ENCODE results near the gene LEMD2. TPM values are rescaled to one million over a fixed set of nuclear protein-coding genes. Genes with fewer than 3 reads are reported as not detected.
A peak's percentile ranks its signal among the peaks of the same experiment; 100 is the strongest.

LEMD2 gene
- total RNA-seq, 1 experiment from 2014 or later = 54.6 TPM

- in situ Hi-C loops (cut with HindIII; ENCODE audit: low pct_unique_long_range_greater_than_20kb, low sequenced_read_pairs) = no loop called here
- no peak for DNase-seq (ENCODE audit: low read depth, low spot score)
Measured at GRCh38 chr6:33784787-33785186, 4.1 kb downstream of the LEMD2 start.

DNA sequence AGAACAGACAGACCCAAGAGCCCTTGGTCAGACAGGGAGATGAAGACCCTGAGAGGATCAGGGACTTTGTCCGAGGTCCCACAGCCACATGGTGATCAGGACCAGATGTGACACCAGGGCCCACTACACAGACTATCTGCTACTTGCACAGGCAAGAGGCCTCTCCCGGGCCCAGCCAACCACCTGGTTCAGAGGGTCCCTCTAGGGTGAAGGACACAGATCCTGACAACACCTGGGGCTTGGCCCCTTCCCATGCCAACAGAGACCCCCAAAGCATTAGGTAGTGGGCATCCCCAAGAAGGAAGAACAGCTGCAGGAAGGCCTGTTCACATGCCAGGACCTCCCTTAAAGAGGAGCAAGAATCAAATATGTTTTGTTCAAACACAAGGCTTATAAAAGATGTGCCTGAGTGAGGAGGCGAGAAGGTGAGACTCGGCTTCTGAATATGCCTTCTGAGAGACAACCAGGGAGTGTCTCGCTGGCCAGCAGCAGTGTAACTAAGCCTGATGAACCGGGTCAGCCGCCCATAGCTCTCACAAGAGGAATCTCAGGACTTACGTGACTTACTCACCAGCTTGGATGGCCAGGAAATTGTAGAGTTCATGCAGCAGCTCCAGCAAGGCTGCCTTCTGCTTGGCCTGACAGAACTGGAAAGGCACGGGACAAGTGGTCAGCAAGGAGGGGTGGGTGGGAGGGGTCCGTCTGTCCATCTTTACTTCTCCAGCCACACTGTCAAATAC is 5.0 kb downstream of the LEMD2 start:
- DNase-seq (ENCODE audit: low read depth, low spot score) = no peak
- in situ Hi-C loops (cut with HindIII; ENCODE audit: low pct_unique_long_range_greater_than_20kb, low sequenced_read_pairs) = no loop called here

- in situ Hi-C loops (cut with HindIII; ENCODE audit: low pct_unique_long_range_greater_than_20kb, low sequenced_read_pairs) = no loop called here
Measured at GRCh38 chr6:33782561-33782960, 6.4 kb downstream of the LEMD2 start.

GRCh38 chr6:33781131-33781975 is 7.6 kb downstream of the LEMD2 start:
- DNase-seq (ENCODE audit: low read depth, low spot score) = no peak
- in situ Hi-C loops (cut with HindIII; ENCODE audit: low pct_unique_long_range_greater_than_20kb, low sequenced_read_pairs) = no loop called here

More at GRCh38 chr6:33782561-33782960, 6.4 kb downstream of the LEMD2 start:
- DNase-seq (ENCODE audit: low read depth, low spot score) = no peak

- no peak for DNase-seq (ENCODE audit: low read depth, low spot score)
- in situ Hi-C loops (cut with HindIII; ENCODE audit: low pct_unique_long_range_greater_than_20kb, low sequenced_read_pairs) = no loop called here
Measured at GRCh38 chr6:33779895-33780294, 9.0 kb downstream of the LEMD2 start.

- DNase-seq (ENCODE audit: low read depth, low spot score) = no peak
- in situ Hi-C loops (cut with HindIII; ENCODE audit: low pct_unique_long_range_greater_than_20kb, low sequenced_read_pairs) = no loop called here
Measured at GRCh38 chr6:33779290-33779689, 9.6 kb downstream of the LEMD2 start.

- in situ Hi-C loops (cut with HindIII; ENCODE audit: low pct_unique_long_range_greater_than_20kb, low sequenced_read_pairs) = no loop called here
- DNase-seq (ENCODE audit: low read depth, low spot score) = no peak
Measured at GRCh38 chr6:33778444-33779121, 10.3 kb downstream of the LEMD2 start.

DNA sequence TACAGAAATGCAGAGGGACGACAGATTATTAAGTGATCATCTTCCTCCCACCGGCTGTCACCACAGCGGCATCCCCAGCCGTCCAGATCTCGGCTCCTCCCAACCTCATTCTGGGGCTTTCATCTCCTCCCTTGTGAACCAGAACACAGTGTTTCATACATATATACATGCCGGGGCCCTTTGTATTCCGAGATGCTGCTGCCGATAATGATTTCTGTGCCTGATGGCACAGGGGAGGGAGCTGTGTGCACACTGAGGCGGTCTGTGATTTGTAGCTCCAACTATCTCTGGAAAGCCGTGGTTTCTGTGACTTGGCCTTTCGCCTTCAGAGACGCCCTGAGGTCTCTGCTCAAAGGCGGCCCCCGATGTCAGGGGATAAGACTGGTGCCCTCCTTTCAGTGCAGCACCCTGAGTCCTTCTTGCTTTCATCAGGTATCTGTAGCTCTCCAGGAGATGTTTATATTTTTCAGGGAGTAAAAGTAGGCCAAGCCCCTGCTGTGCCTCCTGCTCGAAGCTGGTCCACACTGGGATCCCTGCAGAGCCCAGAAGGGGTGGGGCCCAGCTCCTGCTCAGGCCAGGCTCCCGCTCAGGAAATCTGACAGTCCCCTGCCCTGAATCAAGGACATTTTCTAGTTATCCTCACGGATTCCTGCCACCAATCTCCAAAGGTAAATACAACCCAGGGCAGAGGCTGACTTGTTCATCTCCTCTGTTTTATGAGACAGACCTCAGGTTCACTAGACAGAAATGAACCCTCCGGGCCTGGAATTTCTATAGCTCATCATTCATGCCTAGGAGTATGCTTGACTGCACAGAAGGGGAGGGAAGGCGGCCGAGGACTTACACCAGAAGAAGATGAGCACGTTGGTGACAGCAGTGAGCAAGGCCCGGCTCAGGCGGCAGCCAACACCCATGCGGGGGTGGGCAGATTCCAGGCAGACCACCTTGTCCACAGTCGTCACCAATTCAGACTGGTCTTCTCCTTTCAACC is 11.2 kb downstream of the LEMD2 start:
- in situ Hi-C loops (cut with HindIII; ENCODE audit: low pct_unique_long_range_greater_than_20kb, low sequenced_read_pairs) = no loop called here
- no peak for DNase-seq (ENCODE audit: low read depth, low spot score)

DNA sequence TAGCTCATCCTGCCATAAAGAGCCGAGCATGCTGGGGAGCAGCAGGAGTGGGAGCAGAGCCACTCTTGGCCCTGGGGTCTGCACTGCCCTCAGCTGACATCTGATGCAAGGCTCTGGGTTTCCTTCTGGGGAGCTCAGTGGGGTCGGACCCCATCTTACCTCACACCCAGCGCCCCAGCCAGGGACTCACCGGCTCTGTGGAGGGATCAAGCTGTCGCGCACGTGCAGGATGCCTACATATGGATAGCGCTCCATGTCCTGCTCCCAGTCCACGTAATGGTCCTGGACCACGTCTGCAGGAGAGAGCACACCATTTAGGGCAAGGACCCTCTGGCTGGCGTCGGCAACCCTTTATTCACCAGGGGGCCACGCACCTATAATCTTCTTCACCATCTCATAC is 12.2 kb downstream of the LEMD2 start:
- DNase-seq (ENCODE audit: low read depth, low spot score) = no peak
- in situ Hi-C loops (cut with HindIII; ENCODE audit: low pct_unique_long_range_greater_than_20kb, low sequenced_read_pairs) = no loop called here

DNA sequence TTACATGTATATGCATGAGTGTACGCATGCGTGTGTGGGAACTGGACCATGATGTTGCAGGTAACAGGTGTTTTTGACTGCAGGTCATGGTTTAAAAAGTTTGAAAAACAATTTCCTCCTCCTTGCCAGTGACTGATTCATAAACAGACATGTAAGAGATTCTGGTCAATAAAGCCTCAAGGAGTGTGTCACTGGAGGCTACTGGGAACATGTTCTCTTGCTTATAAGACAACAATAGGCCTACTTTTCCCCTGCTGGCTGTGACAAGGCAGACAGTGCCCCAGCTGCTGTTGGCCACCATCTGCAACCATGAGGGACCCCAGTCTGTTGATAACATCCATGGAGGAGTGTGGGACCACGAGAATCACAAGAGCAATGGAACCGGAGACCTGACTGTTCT is 12.7 kb downstream of the LEMD2 start:
- in situ Hi-C loops (cut with HindIII; ENCODE audit: low pct_unique_long_range_greater_than_20kb, low sequenced_read_pairs) = no loop called here
- DNase-seq (ENCODE audit: low read depth, low spot score) = no peak

GRCh38 chr6:33774774-33775173 is 14.2 kb downstream of the LEMD2 start:
- in situ Hi-C loops (cut with HindIII; ENCODE audit: low pct_unique_long_range_greater_than_20kb, low sequenced_read_pairs) = no loop called here

GRCh38 chr6:33772902-33773472 is 15.9 kb downstream of the LEMD2 start:
- in situ Hi-C loops (cut with HindIII; ENCODE audit: low pct_unique_long_range_greater_than_20kb, low sequenced_read_pairs) = no loop called here
- no peak for DNase-seq (ENCODE audit: low read depth, low spot score)

More at GRCh38 chr6:33774774-33775173, 14.2 kb downstream of the LEMD2 start:
- no peak for DNase-seq (ENCODE audit: low read depth, low spot score)

GRCh38 chr6:33772082-33772830 is 16.7 kb downstream of the LEMD2 start:
- in situ Hi-C loops (cut with HindIII; ENCODE audit: low pct_unique_long_range_greater_than_20kb, low sequenced_read_pairs) = no loop called here
- DNase-seq (ENCODE audit: low read depth, low spot score) = no peak

GRCh38 chr6:33771146-33772081 is 17.5 kb downstream of the LEMD2 start:
- in situ Hi-C loops (cut with HindIII; ENCODE audit: low pct_unique_long_range_greater_than_20kb, low sequenced_read_pairs) = no loop called here
- peak; percentile 60 for DNase-seq (ENCODE audit: low read depth, low spot score)

- DNase-seq (ENCODE audit: low read depth, low spot score) = no peak
- in situ Hi-C loops (cut with HindIII; ENCODE audit: low pct_unique_long_range_greater_than_20kb, low sequenced_read_pairs) = no loop called here
Measured at GRCh38 chr6:33770833-33771145, 18.1 kb downstream of the LEMD2 start.

Measured in SK-MEL-5 (cell line).